HG03159 (cell line): Measurements from ENCODE around the gene USP37.
"Not testable (repeated sequence)": the region's sequence is repeated elsewhere in the genome, so short reads cannot be mapped to it uniquely, and the experiment has no call there.

ENCODE experiments used
- ATAC-seq: cut with Tn5 transposase; IDR thresholded peaks from one replicate; pipeline ENCODE4 v1.9.1; 2021; ENCODE audit warnings: mild to moderate bottlenecking, moderate library complexity; ENCODE audit not compliant: unreplicated experiment

The USP37 gene

GRCh38 chr2:218557941-218558340, 10.2 kb downstream of the USP37 start:
- ATAC-seq: no peak

- ATAC-seq: no peak
These were observed 12.6 kb downstream of the USP37 start for GRCh38 chr2:218555527-218555926.

- not testable (repeated sequence) for ATAC-seq
These were observed 13.9 kb downstream of the USP37 start for GRCh38 chr2:218554225-218554624.

GRCh38 chr2:218547978-218548377, 20.2 kb downstream of the USP37 start:
- no peak for ATAC-seq

GRCh38 chr2:218547511-218547910, 20.6 kb downstream of the USP37 start:
- no peak for ATAC-seq

GRCh38 chr2:218546012-218546411, 22.1 kb downstream of the USP37 start:
- ATAC-seq: no peak

- ATAC-seq: no peak
These were observed 28.1 kb downstream of the USP37 start for GRCh38 chr2:218540015-218540414.

- ATAC-seq: no peak
These were observed 31.2 kb downstream of the USP37 start for GRCh38 chr2:218536804-218537494.

- no peak for ATAC-seq
These were observed 38.2 kb downstream of the USP37 start for GRCh38 chr2:218529990-218530389.

GRCh38 chr2:218528409-218528808, 39.7 kb downstream of the USP37 start:
- ATAC-seq: not testable (repeated sequence)

- no peak for ATAC-seq
These were observed 44.5 kb downstream of the USP37 start for GRCh38 chr2:218523651-218524050.

GRCh38 chr2:218518876-218519275, 49.3 kb downstream of the USP37 start:
- ATAC-seq: no peak

- peak; percentile 62 for ATAC-seq
These were observed 50.5 kb downstream of the USP37 start for GRCh38 chr2:218517434-218518206.

GRCh38 chr2:218516614-218517013, 51.5 kb downstream of the USP37 start:
- no peak for ATAC-seq

GRCh38 chr2:218513676-218514075, 54.5 kb downstream of the USP37 start:
- no peak for ATAC-seq

GRCh38 chr2:218508299-218508698, 59.9 kb downstream of the USP37 start:
- ATAC-seq: no peak

- ATAC-seq: no peak
These were observed 62.3 kb downstream of the USP37 start for GRCh38 chr2:218505754-218506371.

GRCh38 chr2:218501665-218502064, 66.5 kb downstream of the USP37 start:
- ATAC-seq: no peak

- ATAC-seq: no peak
These were observed 67.6 kb downstream of the USP37 start for GRCh38 chr2:218500501-218501060.

- ATAC-seq: no peak
These were observed 82.0 kb downstream of the USP37 start for GRCh38 chr2:218485986-218486667.

- ATAC-seq: no peak
These were observed 85.5 kb downstream of the USP37 start for GRCh38 chr2:218482651-218483050.
